Measurements from ENCODE around the gene BMPR1B.

DNA sequence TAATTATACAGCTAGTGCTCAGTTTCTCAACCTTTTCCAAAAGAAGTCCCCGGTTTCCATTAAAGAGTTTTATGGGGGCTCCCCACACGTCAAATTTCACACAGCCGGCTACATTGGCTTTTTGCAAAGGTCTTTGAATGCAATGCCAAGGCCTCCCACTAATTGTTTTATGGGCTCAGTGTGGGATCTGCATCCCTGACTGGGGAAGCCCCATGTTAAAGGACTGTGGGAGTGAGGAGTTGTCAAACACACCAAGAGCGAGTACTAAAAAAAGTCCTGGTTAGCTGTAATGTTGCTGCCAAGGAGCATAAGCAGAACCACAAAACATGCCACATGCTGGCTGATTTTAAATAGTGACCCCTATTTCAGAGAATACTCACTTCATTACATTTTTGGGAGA, 162.6 kb downstream of the BMPR1B start:
- no peak for TF ChIP-seq POLR2A (IDR thresholded peaks at IDR 0.05; ENCODE audit: low read depth, low read length)
- TF ChIP-seq POLR2AphosphoS5 (IDR thresholded peaks at IDR 0.05; ENCODE audit: low read depth, low read length), result no peak
- TF ChIP-seq TAF1 (IDR thresholded peaks at IDR 0.05; ENCODE audit: low read depth, low read length), result no peak

All from GM12891 (cell line).